IPS DF 6.9 (cell line): ENCODE data around the gene RPS26.
"Not testable (repeated sequence)": the region's sequence is repeated elsewhere in the genome, so short reads cannot be mapped to it uniquely, and the experiment has no call there.

Experiments used
- DNase-seq: peaks from one replicate; pipeline ENCODE4 v3.0.0-alpha.2; 2013; ENCODE audit warnings: low read depth, low spot score
- H3K27ac ChIP-seq: one replicate; pipeline ENCODE4 v1.5.1; 2013; ENCODE audit warnings: low read length, control low read depth
- H3K27me3 ChIP-seq: 2 replicates; pipeline ENCODE4 v1.6.1; 2013; ENCODE audit warnings: mild to moderate bottlenecking, low read length; ENCODE audit not compliant: control insufficient read depth, insufficient read depth
- H3K36me3 ChIP-seq: 2 replicates; pipeline ENCODE4 v1.6.1; 2013; ENCODE audit warnings: low read length; ENCODE audit not compliant: control insufficient read depth, insufficient read depth
- H3K4me1 ChIP-seq: 2 replicates; pipeline ENCODE4 v1.6.1; 2013; ENCODE audit warnings: low read length; ENCODE audit not compliant: control insufficient read depth, insufficient read depth
- H3K4me3 ChIP-seq: 2 replicates; pipeline ENCODE4 v1.5.1; 2013; ENCODE audit warnings: mild to moderate bottlenecking, low read length
- H3K9me3 ChIP-seq: 2 replicates; pipeline ENCODE4 v1.6.1; 2013; ENCODE audit warnings: low read length, inconsistent platforms; ENCODE audit not compliant: control insufficient read depth, insufficient read depth
- WGBS: extraction: QIAGEN DNeasy Blood & Tissue Kit; methylation state at CpG from one replicate; pipeline ENCODE4 v1.1.7; 2013; ENCODE audit warnings: mixed read lengths, missing lambda C conversion rate; ENCODE audit not compliant: insufficient read length, insufficient coverage; 5-methylcytosine and 5-hydroxymethylcytosine counted together

Gene RPS26

GRCh38 chr12:56040963-56041551 is 661 bp upstream of the RPS26 start:
- Histone ChIP-seq H3K27me3 (no peaks in the 10 kb centered on the region), H3K4me3 (peak overlapping the region; percentile 14; the same call in 1 of the 2 replicates), H3K9me3 (no peaks in the 10 kb centered on the region), H3K4me1 (no peaks in the 10 kb centered on the region; the same call in 1 of the 2 replicates), H3K36me3 (peaks cover 10% of the 10 kb centered on the region; the same call in 1 of the 2 replicates), H3K27ac (no peak overlapping the region)
- DNase-seq: no peak
- WGBS: no CpG with 5 or more reads among the region's 14 CpGs

GRCh38 chr12:56042430-56042813 is 704 bp downstream of the RPS26 start:
- not testable (repeated sequence) for H3K27me3 ChIP-seq, H3K4me1 ChIP-seq, DNase-seq, H3K9me3 ChIP-seq, H3K27ac ChIP-seq
- peaks cover 10% of the 10 kb centered on the region; the same call in 1 of the 2 replicates for H3K36me3 ChIP-seq
- H3K4me3 ChIP-seq: peak overlapping the region; percentile 90
- WGBS: no CpG with 5 or more reads among the region's 20 CpGs

GRCh38 chr12:56042843-56043242 is 1.1 kb downstream of the RPS26 start:
- no peaks in the 10 kb centered on the region for H3K9me3 ChIP-seq
- no peak overlapping the region for H3K27ac ChIP-seq
- peaks cover 10% of the 10 kb centered on the region; the same call in 1 of the 2 replicates for H3K36me3 ChIP-seq
- 100% methylated on average over 2 of the region's 9 CpGs for WGBS
- no peaks in the 10 kb centered on the region; the same call in 1 of the 2 replicates for H3K4me1 ChIP-seq
- peak overlapping the region; percentile 90; the same call in 1 of the 2 replicates for H3K4me3 ChIP-seq
- H3K27me3 ChIP-seq: no peaks in the 10 kb centered on the region
- no peak for DNase-seq

GRCh38 chr12:56046027-56046780 is 4.5 kb downstream of the RPS26 start:
- H3K9me3 ChIP-seq: no peaks in the 10 kb centered on the region
- no CpG with 5 or more reads among the region's 9 CpGs for WGBS
- no peak overlapping the region for H3K4me3 ChIP-seq
- H3K27ac ChIP-seq: no peak overlapping the region
- peaks cover 10% of the 10 kb centered on the region; the same call in 1 of the 2 replicates for H3K36me3 ChIP-seq
- no peaks in the 10 kb centered on the region; the same call in 1 of the 2 replicates for H3K4me1 ChIP-seq
- no peaks in the 10 kb centered on the region for H3K27me3 ChIP-seq
- DNase-seq: no peak

DNA sequence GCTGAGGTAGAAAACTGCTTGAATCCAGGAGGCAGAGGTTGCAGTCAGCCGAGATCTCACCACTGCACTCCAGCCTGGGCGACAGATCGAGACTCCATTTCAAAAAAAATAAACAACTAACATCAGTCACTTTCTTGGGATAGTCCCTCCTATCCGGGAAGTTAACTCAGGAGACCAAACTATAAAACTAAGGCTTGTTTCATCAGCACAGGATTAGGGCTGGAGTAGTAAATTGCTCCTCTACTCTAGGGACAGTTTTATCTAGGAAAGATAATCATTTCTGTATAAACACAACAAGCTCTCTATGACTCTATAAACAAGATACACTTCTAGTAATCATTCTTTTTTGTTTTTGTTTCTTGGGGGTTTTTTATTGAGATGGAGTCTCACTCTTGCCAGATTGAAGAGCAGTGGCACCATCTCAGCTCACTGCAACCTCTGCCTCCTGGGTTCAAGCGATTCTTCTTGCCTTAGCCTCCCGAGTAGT is 11.7 kb downstream of the RPS26 start:
- no peak overlapping the region for H3K27ac ChIP-seq
- no peak overlapping the region for H3K4me3 ChIP-seq
- no peaks in the 10 kb centered on the region for H3K27me3 ChIP-seq
- H3K4me1 ChIP-seq: no peaks in the 10 kb centered on the region
- WGBS: no CpG with 5 or more reads among the region's 6 CpGs
- H3K9me3 ChIP-seq: no peaks in the 10 kb centered on the region
- no peaks in the 10 kb centered on the region for H3K36me3 ChIP-seq
- no peak for DNase-seq

GRCh38 chr12:56059964-56060363 is 18.2 kb downstream of the RPS26 start:
- DNase-seq, H3K36me3 ChIP-seq, H3K27ac ChIP-seq, H3K4me1 ChIP-seq, H3K4me3 ChIP-seq, H3K9me3 ChIP-seq, H3K27me3 ChIP-seq: not testable (repeated sequence)
- no CpG with 5 or more reads among the region's 8 CpGs for WGBS

DNA sequence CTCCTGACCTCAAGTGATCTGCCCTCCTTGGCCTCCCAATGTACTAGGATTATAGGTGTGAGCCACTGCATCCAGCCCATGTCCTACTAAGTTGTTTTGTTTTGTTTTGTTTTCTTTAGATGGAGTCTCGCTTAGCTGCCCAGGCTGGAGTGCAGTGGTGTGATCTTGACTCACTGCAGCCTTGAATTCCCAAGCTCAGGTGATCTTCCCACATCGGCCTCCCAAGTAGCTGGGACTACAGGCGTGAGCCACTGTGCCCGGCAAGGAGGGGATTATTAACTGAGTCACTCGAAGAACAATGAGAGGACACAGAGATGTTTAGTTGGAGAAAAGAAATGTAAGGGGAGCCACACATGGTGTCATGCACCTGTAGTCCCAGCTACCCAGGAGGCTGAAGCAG is 20.3 kb downstream of the RPS26 start:
- H3K36me3 ChIP-seq: no peaks in the 10 kb centered on the region
- no peak overlapping the region for H3K4me3 ChIP-seq
- H3K27ac ChIP-seq: no peak overlapping the region
- no peaks in the 10 kb centered on the region for H3K4me1 ChIP-seq
- DNase-seq: no peak
- no CpG with 5 or more reads among the region's 5 CpGs for WGBS
- no peaks in the 10 kb centered on the region for H3K27me3 ChIP-seq
- no peaks in the 10 kb centered on the region for H3K9me3 ChIP-seq

DNA sequence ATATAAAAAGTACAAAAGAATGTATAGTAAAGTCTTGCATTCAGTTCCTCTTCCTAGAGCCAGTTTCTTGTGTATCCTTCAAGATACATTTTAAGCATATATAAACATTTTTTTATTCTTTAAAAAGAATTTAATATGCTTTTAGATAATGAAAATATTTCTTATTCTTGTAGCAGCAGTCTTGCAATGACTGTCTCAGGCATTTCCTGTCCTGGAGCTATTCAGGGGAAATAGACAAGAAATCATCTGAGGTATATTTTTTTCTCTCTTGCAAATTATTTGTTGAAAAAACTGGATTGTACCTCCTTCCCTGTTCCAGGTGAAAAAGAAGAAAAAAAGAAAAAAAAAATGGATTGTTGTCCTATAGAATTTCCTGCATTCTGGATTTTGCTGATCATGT is 21.3 kb downstream of the RPS26 start:
- Histone ChIP-seq H3K27me3 (no peaks in the 10 kb centered on the region), H3K36me3 (no peaks in the 10 kb centered on the region), H3K9me3 (no peaks in the 10 kb centered on the region), H3K27ac (no peak overlapping the region), H3K4me1 (no peaks in the 10 kb centered on the region), H3K4me3 (no peak overlapping the region)
- DNase-seq: no peak

GRCh38 chr12:56071648-56072047 is 29.9 kb downstream of the RPS26 start:
- WGBS: no CpG with 5 or more reads among the region's 4 CpGs

DNA sequence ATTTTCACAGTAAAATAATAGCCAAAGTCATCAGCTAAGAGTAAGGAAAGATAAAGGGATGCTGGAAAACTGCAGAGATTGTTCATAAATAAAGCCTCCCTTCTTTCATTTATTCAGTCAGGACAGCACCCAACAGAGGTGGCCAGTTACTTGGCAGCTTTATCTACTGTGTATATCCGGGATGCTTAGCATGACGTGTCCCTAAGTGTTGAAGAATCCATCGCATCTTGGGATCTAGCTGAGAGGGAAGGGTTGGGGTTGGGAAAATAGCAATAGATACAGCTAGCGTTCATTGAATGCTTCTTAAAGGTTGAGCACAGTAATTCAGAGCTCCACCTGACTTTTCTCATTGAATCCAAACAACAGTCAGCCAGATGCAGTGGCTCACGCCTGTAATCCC is 32.7 kb downstream of the RPS26 start:
- Histone ChIP-seq H3K27ac (no peak overlapping the region), H3K27me3 (no peaks in the 10 kb centered on the region), H3K4me3 (no peak overlapping the region), H3K4me1 (no peaks in the 10 kb centered on the region), H3K9me3 (no peaks in the 10 kb centered on the region), H3K36me3 (no peaks in the 10 kb centered on the region)
- DNase-seq: no peak
- WGBS: no CpG with 5 or more reads among the region's 5 CpGs

More at GRCh38 chr12:56071648-56072047, 29.9 kb downstream of the RPS26 start:
- H3K4me3 ChIP-seq: no peak overlapping the region
- DNase-seq: no peak
- H3K27ac ChIP-seq: no peak overlapping the region
- H3K36me3 ChIP-seq: no peaks in the 10 kb centered on the region
- H3K9me3 ChIP-seq: no peaks in the 10 kb centered on the region
- H3K4me1 ChIP-seq: no peaks in the 10 kb centered on the region
- H3K27me3 ChIP-seq: no peaks in the 10 kb centered on the region
